HG03565 (cell line): Measurements from ENCODE around the gene CTDSPL.

Source experiments
- ATAC-seq: cut with Tn5 transposase; IDR thresholded peaks from one replicate; pipeline ENCODE4 v1.9.1; 2021; ENCODE audit warnings: mild to moderate bottlenecking, moderate library complexity; ENCODE audit not compliant: unreplicated experiment

Gene CTDSPL

DNA sequence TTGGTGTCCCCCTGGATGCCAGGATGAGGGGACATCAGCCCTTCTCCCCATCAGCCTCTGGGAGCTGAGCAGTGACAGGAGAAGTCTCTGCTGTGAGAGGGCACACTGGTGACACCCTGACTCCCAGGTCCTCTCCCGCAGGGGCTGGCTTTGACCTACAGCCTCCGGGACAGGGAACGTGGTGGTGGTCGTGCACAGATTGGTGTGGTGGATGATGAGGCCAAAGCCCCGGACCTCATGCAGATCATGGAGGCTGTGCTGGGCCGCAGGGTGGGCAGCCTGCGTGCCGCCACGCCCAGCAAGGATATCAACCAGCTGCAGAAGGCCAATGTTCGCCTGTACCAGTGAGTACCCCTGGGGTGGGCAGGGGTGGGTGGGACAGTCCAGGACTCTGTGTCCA, 135.7 kb downstream of the CTDSPL start:
- ATAC-seq = no peak

DNA sequence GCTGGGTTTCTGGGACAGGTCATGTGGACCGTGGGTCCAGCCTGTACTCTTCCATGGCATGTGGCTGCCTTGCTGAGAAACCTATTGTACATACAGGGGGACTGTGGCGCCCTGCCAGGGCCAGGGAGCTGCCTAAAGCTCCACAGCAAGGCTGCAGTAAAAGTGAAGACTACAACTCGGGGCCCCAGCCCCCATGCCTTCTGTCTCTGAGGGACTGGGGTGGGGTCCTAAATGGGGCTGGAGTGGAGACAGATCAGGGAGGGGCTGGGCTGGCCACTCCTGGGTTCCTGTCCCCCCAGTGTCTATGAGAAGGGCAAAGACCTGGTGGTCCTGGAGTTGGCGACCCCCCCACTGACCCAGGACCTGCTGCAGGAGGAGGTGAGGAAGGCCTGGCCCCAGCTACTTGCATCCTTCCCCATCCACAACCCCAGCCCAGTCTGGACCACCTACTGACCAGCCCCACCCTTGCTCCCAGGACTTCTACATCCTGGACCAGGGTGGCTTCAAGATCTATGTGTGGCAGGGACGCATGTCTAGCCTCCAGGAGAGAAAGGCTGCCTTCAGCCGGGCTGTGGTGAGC, 136.2 kb downstream of the CTDSPL start:
- ATAC-seq = no peak

DNA sequence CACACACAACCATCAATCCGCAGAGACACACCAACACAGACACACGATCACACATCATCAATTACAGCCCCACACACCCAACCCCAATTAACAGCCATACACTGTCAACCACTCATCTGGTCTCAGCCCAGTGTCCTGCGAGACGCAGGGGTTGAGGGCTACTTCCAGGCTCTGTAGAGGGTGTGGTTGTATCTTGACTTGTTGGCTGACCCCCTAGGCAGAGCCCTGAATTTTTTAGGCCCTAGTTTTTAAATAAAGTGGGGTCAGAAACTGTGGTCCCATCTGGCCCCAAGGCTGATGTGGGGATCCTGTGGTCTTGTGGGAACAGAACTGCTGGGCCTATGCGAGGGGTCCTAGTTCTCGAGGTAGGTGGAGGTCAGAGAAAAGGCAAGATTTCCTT, 138.2 kb downstream of the CTDSPL start:
- ATAC-seq = no peak

DNA sequence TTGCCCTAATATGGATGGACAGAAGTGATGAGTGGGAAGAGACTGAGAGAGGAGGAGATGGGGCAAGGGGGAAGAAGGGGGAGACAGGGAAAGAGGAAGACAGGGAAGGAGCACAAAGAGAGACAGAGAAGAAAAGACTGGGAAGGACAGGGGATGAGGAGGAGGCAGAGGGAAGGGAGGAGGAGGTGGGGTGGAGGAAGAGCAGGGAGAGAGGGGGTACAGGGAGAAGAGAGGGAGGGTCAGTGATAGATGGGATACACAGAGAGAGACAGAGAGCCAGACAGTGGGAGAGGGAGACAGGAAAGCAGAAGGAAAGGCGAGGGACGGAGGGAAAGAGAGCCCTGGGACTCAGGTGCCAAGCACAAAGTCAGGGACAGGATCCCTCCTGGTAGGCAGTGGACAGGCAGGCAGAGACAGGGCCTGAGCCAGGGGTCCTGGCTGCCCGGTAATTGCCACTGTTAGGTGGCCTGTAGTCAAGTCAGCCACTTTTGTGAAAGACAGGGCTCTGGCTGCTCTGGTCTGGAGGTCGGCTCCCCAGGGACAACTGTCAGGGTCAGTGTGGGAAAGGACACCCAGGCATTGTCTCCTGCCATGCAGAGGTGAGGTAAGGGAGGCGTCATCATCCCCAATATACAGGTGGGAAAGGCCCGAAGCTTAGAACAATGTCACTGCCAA, 138.7 kb downstream of the CTDSPL start:
- no peak for ATAC-seq

DNA sequence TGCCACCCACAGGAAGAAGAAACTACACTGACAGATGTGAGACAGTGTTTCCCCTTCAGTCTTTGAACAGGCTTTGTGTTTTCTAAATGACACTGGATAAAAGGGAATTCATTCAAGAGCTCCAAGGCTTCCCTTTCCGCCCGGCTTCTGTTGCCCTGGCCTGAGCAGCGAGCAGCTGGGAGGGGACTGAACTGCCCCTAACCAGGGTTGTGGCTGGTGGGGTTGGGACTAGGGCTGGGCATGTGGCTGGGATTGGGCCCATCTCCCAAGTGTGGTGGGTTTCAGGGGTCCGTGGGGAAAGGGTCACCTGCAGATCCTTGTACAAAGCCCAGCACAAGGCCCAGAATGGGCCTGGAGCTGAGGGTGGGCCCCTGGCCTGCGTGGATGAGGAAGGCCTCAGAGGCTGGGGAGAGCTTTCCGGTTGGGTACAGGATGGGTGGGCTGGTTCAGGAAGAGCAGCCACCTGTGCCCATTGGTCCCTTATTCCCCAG, 139.3 kb downstream of the CTDSPL start:
- no peak for ATAC-seq

DNA sequence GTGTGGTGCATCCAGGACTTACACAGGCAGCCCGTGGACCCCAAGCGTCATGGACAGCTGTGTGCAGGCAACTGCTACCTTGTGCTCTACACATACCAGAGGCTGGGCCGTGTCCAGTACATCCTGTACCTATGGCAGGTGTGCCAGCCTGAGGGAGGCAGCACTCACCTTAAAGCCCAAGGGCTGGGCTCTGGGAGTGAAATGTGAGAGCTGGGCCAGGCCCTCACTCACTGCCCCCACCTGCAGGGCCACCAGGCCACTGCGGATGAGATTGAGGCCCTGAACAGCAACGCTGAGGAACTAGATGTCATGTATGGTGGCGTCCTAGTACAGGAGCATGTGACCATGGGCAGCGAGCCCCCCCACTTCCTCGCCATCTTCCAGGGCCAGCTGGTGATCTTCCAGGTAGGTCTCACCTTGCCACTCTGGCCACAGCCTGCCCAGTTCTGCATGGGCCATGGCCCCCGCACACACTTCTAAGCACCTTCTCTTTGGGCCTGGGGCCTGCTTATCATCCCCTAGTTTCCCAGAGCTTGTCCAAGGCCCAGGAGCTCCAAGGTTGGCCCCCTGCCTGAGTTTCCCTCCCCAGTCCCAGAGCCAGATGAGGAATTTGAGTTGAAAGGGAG, 139.9 kb downstream of the CTDSPL start:
- ATAC-seq = no peak

DNA sequence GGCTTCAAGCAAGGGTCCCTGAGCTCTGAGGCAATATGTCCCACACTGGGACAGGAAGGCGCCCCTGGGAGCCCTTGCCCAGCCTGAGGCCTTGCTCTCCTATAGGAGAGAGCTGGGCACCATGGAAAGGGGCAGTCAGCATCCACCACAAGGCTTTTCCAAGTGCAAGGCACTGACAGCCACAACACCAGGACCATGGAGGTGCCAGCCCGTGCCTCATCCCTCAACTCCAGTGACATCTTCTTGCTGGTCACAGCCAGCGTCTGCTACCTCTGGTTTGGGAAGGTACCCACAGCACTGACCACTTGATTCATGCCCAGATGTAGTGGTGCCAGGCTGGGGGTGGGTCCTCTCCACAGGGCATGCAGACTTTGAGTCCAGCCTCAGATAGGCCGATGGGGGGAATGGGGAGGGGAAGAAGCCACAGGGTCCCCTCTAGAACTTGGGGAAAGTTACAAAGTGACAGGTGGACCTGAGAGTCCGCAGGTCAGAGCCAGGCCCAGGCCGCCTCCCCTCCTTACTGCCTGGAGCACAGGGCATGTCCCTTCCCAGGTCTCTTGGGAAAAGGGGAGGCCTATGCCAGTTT, 140.7 kb downstream of the CTDSPL start:
- no peak for ATAC-seq

DNA sequence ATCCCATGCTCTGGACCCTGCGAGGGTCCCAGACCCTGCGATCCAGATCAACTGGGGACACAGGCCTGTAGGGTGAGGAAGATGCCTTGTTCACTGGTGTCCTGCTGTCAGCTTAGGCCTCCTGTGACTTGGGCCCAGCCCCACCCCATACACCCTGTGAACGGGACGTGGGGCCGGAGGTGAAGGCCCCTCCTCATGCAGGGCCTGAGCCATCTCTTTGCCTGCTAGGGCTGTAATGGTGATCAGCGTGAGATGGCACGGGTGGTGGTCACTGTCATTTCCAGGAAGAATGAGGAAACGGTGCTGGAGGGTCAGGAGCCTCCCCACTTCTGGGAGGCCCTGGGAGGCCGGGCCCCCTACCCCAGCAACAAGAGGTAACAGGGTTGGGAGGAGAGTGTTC, 141.3 kb downstream of the CTDSPL start:
- no peak for ATAC-seq

DNA sequence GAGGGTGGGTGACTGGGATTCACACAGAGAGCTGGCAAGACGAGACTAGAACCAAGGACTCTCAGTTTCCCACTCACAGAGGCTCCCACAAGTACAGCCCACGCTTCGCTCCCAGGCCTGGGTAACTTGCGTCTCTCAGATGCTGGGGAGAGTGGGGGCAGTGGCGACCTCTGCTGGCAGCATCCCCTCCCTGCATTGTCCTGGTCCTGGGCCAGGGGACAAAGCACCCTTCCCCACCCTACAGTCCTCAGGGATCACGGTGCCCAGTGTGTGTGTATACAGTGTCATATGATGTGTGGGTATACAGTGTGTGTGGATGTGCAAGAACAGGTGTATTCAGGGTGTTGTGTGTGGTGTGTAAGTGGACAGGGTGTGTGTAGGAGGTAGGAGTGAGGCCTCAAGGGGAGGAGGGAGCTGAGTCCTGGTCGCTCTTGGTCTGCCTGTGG, 141.7 kb downstream of the CTDSPL start:
- ATAC-seq = peak; percentile 30

DNA sequence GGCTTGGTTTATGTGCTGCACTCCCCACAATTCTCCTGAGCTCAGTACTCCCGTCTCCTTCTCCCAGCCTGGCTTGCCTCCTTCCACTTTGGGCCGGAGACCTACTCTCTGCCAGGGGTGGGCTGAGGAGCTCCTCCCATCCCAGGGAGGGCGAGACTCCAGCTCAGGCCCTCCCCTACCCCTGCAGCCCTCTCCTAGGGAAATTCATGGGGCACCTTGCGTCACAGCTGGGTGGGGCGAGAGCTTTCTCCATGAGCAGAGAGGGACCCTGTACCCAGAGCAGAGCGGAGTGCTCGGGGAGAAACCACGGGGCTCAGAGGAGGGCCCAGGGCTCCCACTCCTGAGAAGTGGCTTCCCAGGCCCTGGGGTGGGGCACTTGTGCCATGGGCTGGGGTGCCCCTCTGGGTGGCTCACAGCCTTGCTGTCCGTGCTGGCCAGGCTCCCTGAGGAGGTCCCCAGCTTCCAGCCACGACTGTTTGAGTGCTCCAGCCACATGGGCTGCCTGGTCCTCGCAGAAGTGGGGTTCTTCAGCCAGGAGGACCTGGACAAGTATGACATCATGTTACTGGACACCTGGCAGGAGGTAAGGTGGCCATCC, 142.2 kb downstream of the CTDSPL start:
- no peak for ATAC-seq

DNA sequence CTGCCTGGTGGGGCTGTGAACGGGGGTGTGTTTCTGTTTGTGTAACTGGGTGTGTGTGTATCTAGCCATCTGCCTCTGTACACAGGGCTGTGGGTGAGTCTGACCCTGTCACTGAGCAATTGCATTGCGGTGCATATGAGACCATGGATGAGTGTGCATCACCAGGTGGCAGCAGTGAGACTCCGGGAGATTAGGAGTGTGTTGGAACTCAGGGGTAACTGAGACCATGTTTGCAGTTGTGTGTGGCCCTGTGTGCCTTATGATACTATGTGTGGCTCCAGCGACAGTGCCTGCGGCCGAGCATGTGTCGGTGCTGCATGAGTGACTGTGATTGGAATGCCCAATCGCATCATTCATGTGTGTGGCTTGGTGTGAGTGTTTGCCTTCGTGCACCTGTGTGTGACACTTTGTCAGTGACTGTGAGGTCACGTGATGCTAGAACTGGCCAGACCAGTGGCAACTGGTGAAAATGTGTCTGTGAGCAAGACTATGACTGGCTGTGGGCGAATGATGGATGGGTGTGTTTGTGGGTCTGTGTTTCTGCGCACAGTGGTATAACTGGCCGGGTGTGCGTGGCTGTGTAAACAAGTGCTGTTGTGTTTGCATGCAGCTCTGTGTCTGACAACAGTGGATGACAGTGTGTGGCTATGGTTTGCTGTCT, 142.9 kb downstream of the CTDSPL start:
- ATAC-seq = peak; percentile 44

DNA sequence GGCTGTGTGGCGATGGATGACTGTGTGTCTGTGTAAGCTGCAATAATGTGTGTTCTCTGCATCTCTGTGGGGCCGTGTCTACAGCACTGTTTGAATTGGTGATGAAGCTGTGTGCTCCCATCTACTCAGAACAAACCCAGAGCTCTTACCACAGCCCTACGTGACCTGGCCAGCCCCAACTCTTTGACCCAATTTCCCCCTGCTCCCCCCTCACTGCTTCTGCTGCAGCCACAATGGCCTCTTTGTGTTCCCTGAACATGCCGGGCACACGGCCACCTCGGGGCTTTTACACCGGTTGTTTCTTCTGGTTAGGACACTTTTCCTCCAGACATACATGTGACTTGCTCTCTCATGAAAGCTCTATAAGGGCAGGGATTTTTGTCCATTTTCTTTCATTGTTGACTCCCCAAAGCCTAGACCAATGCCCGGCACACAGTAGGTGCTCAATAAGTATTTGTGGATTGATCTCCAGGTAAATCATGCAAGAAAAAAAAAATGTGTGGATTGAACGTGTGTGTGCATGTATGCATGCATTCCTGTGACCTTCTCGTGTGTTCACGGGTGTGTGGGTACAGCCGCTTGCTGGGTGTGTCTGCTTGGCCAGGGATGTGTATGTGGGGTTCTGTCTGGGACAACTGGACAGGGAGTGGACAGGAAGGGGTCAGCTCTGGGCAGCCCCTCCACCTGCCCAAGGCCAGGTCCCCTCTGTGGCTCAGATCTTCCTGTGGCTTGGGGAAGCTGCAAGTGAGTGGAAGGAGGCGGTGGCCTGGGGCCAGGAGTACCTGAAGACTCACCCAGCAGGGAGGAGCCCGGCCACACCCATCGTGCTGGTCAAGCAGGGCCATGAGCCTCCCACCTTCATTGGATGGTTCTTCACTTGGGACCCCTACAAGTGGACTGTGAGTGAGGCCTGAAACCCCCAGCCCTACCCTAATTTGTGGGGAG, 143.7 kb downstream of the CTDSPL start:
- ATAC-seq = no peak

DNA sequence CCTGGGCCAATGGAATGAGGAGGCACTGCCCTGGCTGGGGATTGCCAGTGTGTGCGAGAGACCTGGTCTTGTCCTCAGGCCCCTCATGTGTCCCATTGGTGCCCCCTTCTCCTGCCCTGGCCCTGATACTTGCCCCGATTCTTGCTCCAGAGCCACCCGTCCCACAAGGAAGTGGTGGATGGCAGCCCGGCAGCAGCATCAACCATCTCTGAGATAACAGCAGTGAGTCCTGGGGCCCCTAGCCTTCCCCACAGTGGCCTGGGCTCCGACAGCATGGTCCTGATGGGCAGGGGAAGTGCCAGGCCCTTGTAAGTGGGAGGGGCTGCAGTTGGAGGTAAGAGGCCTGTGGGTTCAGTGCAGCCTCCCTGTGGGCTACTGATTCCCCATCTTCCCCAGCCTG, 144.4 kb downstream of the CTDSPL start:
- ATAC-seq = no peak

DNA sequence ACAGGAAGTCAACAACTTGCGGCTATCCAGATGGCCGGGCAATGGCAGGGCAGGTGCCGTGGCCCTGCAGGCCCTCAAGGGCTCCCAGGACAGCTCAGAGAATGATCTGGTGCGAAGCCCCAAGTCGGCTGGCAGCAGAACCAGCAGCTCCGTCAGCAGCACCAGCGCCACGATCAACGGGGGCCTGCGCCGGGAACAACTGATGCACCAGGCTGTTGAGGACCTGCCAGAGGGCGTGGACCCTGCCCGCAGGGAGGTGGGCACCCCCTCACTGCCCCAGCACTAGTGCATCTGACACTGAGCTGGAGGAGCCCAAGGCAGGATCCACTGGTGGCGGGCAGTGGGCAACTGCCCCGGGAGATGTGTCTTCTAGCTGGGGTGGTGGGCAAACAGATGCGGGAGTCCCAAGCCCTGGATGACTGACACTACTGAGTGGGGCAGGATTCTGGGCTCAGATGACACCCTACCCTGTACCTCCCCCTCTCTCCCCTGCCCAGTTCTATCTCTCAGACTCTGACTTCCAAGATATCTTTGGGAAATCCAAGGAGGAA, 144.8 kb downstream of the CTDSPL start:
- ATAC-seq = no peak

DNA sequence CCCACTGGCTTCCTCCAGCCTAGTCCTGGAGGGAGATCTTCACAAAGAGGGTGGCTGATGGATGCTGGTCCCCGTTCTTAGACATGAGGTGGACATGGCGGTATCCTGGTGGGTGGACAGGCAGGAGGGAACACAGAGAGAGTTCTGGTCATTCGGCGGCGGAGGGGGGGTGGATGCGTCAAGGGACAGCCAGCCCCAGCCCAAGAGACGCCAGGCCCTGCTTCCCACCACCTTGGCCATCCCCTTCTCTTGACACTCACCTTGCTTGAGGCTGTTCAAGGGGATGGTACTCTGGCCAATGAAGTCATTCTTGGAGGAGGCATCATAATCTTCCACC, 146.0 kb downstream of the CTDSPL start:
- ATAC-seq = no peak

DNA sequence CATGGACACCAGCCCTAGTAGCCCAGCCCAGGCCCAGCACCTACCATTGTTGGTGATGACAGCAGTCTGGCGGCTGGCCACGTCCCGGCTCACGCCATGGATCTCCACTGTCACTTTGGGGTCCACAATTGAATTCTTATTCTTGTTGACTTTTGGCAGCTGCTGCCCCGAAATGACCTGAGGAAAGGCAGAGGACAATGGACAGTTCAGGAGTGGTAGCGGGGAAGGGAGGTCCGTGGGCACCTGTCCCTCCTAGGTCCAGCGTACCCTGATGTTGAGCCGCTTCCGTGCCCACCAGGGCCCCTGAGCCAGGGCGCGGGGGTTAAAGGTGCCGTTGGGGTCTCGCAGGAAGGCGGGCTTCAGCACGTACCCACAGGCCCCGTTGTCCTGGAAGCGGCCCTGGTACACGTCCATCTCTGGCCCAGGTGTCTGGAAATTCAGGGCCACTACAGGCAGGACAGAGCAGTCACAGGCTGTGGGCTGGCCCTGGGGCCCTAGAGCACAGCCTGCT, 146.6 kb downstream of the CTDSPL start:
- ATAC-seq = no peak

DNA sequence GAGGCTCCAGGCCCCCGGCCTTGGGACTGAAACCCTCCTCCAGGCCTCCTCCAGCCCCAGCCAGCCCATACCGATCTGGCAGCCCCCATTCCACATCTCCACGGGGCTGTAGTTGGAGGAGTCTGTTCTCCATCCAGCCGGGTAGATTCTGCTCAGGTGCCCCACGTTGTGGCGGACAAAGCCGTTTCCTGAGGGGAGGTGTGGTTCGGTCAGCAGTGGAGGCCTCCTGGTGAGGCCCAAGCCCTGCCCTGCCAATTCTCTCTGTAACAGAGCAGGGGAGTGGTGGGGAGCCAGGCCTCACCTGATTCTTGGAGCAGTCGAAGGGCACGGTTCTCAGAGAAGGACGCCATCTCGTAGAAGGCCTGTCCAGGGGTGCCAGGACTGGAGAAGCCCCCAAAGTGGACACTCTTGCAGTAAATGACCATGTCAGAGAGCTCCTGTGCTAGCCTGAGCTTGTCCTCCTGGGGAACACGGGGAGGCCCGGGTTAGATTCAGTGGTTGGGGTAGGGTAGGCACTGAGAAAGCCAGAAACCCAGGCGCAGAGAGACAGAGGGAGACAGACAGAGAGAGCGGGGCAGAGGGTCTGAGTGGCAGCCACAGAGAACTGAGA, 147.4 kb downstream of the CTDSPL start:
- no peak for ATAC-seq

DNA sequence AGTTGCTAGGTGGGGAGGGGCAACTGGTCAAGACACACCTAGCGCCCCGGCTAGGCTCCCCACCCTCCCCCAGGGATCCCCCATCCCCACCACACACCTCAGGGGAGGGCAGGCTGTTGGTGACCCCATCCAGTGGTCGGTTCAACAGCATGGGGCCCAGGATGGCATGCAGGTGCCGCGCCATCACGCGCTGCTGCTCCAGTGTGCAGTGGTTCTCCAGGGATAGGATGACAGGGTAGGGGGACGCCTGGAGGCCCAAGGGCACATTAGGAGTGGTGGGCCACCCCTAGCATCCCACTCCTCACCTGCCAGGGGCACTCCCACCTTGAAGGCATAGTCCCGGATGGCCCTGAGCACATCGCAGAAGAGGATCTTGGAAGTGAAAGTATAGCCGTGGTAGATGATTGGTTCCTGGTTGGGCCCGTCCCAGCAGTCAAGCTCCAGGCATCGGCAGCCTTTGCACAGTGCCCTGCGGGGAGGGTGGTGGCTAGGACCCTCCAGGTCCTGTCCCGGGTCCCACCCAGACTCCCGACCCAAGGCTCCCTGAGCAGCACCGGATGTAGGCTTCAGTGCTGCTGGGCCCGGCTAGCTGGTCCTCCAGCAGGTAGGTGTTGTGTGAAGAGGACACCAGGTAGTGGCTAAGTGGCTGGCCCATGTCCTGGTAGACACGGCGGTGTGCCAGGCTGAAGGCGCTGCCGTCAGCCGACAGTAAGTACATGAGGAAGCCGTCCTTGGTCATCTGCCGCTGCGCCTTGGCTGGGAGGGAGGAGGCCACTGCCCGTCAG, 148.3 kb downstream of the CTDSPL start:
- no peak for ATAC-seq
